HS-27A (cell line): ENCODE measurements around the gene CHST11.

Source experiments
- DNase-seq: peaks from one replicate; pipeline ENCODE4 v3.0.0-alpha.2; 2012; ENCODE audit warnings: low read depth, missing footprints

CHST11 gene

DNA sequence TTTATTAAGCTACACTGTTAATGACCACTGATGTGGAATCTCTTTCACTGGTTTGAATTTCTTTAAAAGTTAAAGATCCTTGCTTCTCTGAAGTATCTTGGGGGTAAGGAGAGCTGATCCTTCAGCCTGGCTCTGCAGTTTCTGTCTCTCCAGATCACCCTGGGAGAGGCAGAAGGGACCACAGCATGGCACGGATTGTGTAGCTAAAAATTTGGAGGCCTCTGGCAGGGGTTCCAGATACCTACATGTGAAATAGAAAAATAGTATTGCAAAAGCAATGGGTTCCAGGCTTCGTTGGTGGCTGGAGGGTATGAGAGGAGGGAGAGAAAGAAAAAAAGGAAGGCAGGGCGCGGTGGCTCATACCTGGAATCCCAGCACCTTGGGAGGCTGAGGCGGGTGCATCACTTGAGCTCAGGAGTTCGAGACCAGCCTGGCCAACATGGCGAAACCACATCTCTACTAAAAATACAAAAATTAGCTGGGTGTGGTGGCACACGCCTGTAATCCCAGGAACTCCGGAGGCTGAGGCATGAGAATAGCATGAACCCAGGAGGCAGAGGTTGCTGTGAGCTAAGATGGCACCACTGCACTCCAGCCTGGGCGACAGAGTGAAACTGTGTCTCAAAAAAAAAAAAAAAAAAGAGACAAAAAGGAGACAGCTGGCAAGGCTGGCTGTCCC, 3.4 kb downstream of the CHST11 start:
- DNase-seq: no peak

DNA sequence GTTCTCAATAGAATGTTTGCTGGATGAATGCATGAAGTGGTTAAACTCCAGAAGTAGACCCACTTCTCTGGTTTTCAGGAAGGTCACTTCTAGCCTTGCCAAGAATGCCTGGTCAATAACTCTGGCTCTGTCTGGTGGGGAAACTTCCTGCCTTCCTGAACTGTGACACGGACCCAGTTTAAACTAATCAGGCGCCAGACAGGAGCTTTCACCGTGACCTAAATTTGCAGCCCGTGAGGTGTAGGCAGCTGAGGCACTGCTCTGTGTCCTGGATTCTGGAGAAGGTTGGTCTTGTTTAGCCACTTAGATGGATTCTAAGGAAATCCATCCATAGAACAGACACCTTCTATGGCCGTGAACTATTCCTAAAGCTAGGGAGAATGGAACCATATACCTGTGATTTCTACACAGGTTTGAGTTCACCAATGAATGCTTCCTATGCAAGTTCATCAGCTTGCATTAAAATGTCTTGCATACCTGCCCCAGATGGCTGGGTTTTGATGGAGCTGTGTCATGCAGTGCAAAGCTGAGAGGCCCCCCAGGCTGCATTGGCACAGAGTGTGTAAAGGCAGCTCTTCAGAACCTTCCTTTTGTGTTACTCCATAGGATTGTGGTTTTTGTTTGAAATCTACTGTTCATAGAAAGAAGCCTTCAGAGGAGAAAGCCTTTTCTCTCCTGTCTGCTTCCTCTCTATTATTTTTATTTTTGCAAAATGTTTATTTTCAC, 4.4 kb downstream of the CHST11 start:
- no peak for DNase-seq

DNA sequence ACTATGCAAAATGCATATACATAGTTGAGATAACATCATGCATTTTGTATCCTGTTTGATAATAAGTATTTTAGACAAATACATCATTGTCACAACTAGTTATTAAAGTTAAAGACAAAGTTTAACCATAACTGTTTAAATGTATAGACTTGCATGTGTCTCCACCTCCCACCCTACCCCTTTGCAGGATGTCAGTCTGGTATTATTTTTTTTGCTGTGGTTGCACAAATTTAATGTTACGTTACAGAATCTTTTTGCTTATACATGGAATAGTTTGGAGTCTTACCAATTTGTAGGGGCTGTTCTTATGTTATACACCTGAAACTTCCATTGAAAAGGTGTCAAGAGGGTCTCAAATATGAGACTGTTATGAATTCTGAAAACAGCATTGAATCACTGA, 5.6 kb downstream of the CHST11 start:
- no peak for DNase-seq

DNA sequence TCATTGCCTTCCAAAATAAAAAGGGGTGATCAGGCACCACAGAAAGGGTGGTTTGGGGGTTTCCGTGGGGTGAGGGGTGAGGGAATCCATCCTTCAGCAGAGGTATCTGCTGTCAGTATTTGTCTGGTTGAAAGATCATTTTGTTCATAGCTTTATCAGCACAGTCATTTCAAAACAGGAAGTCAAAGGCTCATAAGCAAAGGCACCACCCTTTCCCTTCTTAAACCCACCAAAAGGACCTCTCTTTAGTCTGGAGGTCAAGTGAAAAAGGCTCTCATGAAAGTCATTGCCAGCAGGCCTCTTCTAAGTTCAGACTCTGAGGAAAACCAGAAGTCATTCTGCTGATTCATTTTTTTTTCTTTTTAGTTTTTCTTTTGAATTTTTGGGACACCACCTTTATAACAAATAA, 6.2 kb downstream of the CHST11 start:
- DNase-seq: no peak

DNA sequence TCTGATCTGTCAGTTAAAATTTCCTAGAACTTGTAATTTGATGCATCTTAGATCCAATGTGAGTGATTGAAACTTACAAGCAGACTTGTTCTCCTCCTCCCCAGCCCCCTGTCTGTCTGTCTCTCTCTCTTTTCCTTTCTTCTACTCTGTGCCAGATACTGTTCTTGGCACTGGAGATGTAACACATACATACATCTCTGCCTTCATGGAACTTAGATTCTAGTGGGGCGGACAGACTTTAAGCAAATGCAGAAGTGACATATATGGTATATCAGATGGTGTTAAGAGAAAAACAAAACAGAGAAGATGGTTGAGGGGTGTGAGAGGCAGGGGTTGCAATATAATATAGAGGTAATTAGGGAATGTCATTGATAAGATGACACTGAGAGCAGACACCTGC, 6.6 kb downstream of the CHST11 start:
- no peak for DNase-seq

DNA sequence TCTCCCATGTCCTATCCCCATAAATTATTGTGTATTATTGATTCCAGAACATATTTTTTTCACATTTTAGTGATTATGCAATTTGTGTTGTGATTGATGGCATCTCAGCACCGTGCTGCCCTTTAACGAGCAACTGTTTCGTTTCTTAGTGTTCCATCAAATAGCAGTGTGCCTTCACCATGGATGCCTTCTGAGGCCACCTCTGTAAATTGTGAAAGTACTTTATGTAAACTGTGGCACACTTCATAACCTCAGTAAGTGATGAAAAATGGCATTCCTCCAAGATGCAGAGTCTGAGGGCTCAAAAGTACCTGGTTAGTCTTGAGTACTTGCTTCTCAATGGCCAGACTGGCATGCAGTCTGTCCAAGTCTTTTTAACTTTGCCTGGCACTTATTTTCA, 8.2 kb downstream of the CHST11 start:
- no peak for DNase-seq

DNA sequence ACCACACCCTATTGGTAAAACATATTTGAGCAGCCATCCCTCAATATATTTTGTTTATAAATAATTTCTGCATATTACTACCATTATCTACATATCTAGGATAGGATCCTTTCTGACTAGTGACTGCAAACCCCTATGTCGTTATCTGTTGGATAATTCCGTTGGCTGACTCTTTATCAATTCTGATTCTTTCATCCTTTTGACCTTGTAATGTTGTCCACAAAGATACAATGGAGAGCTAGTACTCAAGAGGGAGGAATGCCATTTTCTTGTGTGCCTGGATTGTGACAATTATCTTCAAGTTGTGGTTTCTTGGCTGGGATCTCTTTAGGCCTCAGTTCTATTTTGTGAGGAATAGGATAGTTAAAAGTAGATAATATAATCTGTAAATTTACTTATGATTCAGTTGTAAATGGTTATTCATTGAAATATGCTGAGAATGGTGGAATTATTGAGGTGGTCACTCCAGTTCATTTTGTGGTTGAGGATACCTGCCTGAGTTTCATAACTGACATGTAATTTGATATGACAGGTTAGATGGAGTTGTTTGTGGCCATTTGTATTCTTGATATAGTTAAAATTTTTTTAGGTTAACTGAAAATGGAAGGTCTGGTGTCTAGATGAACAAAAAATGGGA, 10.1 kb downstream of the CHST11 start:
- DNase-seq: no peak

DNA sequence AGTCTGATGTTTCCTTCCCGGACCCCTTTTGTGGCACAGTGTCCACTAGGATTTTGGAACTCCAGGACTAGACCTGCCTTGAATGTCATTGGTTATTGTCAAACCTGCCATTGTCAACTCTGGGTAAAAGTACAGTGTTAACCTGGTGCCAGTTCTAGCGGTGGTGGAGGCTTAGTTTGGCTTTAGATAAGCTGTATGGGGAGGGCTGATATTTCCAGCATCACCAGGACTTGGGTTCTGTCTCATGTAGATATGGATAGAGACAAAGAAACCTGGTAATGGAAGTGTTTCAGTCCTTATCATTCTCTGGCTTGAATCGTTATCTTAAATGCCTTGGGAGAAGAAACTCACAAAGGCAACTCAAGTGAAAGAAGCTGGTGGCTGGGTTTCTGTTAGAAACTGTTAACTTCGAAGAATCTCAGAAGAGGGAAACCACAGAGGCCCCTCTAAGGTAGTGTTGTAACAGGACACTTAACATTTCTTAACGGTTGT, 10.6 kb downstream of the CHST11 start:
- no peak for DNase-seq

DNA sequence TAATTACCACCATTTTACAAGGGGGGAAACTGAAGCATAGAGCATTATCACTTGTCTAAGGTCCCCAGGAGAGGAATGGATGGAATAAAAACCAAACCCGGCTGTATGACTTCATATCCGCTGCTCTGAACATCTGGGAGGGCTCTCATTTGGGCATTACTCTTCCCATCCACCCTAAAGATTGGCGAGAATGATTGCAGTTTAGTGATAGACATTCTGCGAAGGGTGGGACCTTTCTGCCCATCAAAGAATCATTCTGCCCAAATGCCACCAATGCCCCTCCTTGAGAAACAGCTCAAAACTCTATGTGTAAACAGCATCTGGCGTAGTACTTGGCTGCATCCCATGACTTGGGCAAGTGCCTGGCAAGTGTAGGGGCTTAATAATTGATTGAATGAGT, 11.6 kb downstream of the CHST11 start:
- DNase-seq: no peak

DNA sequence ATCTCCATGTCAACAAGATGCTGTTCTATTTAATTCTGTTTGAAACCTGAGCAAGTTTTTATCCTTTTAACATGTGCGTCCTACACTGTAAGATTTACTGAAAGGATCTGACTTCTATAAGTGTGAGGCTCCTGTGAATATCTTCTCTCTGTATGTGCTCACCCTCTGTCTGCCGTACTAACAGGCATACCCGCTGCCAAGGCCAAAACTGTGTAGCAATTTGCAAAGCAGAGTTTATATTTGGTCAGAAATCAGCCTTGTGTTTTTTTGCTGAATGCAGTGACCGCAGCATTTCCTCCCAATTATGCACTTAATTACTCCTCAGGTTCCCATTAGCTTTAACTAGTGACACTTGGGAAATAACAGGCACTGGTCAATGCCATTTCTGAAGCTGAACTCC, 12.3 kb downstream of the CHST11 start:
- DNase-seq: no peak

DNA sequence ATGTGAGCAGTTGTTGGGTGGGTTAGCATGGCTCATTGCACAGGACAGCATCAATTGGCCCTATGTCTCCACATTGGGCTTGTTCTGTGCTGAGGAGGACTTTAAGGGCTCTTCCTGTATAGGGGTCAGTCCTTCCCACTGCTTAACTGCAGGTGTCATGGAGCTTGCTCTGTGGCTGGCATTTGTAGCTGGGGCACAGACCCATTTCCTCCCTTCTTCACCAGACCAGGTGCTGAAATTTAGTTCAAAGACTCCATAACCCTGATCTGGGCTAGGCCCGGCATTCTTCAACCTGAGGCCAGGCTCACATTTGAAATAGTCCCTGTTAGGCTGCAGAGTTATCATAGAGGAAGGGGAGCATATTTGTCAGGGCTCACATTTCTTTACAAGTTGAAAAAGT, 12.8 kb downstream of the CHST11 start:
- DNase-seq: no peak

DNA sequence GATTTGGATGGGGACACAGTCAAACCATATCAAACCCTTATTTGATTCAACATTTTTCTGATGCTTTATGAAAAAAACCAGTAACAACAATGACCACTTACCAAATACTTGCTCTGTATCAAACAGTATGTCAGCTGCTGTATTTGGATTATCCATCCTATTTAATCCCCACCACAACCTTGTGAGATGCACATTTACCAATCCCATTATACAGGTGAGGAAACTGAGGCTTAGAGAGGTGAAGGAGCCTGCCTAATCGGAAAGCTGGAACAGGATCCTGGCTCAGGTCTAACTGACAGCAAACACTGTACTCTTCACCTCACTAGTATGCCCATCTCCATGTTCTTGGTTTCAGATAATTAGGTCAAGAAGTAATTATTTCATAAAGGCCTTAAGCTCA, 13.8 kb downstream of the CHST11 start:
- no peak for DNase-seq

DNA sequence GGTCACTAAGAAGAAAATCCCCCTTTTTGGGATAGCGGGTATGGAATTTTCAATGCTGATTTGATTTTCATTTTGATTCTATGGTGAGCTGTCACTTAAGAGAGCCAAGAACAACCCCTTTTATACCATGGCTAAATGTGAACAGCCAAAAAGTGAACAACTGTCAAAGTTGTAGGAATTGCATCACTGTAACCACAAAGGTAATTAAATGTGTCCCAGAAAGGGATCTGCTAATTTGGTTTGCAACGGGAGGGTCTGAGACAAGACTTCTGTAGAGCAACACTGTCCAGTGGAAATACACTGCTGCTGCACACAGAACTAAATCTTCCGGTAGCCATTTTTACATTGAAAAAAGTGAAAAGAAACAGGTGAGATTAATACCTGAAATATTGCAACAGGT, 14.6 kb downstream of the CHST11 start:
- no peak for DNase-seq

DNA sequence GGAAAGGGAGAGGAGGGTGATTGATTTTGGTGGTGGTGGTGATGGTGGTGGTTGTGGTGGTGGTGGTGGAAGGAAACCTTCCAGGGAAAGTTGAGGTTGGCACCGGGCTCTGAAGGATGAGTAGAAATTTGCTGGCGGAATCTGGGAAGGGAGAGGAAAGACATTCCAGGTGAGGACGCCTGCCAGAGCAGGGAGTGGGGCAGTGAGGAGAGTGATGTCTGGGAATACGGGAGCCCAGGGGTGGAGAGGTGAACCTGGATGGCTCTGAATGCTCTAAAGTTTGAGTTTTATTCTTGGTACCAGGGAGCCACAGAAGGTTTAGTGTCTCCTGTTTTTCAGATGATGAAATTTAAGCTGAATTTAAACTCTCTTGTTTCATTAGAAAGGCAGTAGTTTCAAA, 16.0 kb downstream of the CHST11 start:
- no peak for DNase-seq

DNA sequence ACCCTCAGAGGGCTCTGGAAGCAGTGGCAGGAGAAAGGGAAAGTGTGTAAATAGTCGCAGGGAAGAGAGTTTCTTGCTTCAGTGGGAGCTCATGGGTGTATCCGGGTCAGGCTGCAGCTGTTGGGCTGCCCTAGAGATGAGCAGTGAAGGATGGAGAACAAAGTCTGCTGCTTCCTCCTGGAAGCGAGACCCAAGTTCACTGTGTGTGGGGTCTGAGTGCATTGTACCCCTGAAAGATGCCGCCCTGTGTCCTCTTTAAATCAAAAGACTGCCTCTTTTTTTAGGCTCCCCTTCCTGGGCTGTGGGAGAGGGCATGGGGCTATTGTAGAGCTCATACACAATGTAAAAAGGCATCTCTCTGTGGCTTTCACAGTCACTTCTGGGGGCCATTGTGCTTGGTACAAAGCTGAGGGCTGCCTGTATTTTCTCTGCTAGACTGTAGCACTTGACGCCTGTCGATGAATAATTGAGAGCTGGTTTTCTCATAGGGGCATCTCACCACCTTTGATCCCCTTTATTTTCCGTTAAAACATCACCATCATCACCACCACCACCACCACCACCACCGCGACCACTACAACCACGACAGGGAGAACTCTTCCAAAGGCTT, 16.7 kb downstream of the CHST11 start:
- DNase-seq: no peak

DNA sequence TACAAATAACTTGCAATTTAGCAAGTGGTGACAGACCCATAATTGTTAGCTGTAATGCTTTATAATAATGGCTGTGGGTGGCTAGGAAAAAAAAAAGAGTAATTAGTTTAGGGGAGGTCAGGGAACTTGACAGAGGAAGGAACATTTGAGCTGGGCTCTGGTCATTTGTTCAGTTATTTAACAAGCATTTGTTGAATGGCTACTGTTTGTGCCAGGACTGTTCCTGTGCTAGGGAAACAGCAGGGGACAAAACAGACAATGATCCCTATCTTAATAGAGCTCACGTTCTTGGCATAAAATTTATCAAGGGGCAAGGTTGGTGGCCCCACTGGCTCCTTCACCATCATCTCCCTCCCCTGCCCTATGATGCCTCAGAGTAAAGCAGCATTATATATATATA, 18.5 kb downstream of the CHST11 start:
- no peak for DNase-seq

DNA sequence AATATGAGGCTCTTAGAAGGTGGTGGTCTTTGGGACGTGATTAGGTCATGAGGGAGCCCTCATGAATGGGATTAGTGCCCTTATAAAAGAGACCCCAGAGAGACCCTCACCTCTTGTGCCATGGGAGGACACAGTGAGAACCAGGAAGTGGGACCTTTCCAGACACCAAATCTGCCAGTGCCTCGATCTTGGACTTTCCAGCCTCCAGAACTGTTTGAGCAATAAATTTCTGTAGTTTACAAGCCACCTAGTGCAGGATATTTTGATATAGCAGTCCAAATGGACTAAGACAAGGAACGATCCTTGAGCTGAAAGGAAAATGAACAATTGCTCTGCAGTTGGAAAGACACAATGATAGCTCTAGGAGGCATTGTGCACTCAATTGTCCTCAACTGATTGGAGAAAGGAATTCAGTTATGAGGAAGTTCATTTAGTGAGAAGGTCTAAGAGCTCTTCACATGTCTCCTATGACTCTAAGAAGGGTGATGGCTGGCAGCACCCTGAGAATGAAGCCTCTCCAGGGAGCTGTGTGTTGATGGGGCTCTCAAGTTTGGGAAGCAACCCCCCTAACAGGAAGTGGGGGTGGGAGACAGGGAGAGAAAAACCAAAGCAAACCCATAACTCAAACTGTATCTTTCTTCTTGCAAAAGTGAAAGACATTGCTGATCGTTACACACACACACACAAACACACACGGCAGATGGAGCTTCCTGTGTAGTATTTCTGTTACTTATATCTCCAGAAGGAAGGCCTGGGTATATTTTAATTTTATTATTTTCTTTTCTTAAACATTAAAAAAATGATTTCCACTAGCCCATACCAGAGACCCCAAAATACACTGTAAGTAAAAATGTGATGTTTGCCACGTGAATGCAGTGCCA, 21.0 kb downstream of the CHST11 start:
- DNase-seq: no peak

DNA sequence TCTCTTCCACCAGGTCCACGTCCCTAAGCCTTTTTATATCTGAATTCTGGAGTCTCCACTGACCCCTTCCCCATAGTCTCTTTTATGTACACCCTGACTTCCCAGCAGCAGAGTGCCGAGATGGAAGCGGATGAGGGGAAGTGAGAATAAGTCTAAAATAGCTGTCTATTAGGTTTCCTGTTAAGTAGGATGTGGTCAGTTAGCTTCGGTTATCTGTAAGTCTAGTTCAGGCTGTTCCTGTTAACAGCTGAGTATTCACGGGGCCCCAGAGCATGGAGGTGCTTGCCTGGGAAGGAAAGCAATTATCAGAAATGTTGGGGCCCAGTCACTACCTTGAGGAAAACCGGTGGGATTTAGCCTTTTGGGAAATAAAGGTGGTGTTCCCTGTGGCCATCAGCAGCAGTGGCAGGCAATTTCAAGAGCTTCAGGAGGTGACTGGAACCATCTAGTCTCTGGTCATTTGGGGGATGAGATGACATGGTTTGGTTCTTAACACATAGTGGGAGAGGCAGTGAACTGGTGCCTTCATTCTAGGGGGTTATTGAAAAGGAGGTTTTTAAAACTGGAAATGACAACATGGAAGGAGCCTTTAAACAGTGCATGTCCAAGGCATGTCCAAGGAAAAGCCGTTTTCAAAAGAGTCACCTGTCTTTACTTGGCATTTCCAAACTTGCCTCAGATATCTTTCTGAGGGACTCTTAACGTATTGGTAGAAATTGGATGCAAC, 21.8 kb downstream of the CHST11 start:
- DNase-seq: no peak

DNA sequence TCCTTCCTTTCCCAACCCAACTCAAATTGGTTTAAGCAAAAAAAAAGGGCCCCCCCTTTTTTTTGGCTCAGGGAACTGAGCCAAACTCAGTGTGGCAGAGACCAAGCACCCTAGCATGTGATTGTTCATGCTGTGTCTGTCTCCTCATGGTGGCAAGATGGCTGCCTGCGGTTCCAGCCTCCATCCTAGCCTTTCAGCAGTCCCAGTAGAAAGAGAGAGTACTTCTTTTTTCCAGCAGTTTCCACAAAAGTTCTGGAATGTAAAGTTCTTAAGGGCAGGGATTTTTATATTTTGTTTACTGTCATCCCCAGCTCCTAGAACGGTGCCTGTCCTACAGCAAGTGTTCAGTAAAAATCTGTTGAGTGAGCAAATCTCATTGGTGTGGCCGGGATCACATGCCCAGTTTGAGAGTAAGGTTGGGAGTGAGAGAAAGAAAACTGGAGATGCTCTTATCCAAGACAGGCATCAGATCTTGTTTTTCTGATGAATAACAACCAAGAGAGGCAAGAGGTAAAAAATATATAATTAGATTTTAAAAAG, 22.4 kb downstream of the CHST11 start:
- no peak for DNase-seq

DNA sequence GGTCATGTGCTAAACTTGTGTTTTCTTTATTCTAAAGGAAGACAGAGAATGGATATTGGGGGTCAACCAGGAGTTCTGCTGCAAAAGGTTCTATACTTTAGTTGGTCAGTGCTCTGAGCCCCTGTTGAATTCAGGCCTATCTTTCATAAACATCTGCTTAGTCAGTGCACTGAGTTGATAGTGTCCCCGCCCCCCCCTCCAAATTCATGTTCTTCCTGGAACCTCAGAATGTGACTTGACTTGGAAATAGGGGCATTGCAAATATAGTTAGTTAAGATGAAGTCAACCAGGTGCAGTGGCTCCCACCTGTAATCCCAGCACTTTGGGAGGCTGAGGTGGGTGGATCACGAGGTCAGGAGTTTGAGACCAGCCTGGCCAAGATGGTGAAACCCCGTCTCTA, 23.3 kb downstream of the CHST11 start:
- DNase-seq: no peak
